GM03348 (cell line): ENCODE measurements around the gene MAST2.
"Not testable (repeated sequence)": the region's sequence is repeated elsewhere in the genome, so short reads cannot be mapped to it uniquely, and the experiment has no call there.

Experiments
- DNase-seq: peaks from one replicate; pipeline ENCODE4 v3.0.0; 2012; ENCODE audit warnings: low spot score

Gene MAST2

GRCh38 chr1:46026531-46026930, 223.1 kb downstream of the MAST2 start:
- DNase-seq: no peak

GRCh38 chr1:46027788-46028573, 224.6 kb downstream of the MAST2 start:
- no peak for DNase-seq

DNA sequence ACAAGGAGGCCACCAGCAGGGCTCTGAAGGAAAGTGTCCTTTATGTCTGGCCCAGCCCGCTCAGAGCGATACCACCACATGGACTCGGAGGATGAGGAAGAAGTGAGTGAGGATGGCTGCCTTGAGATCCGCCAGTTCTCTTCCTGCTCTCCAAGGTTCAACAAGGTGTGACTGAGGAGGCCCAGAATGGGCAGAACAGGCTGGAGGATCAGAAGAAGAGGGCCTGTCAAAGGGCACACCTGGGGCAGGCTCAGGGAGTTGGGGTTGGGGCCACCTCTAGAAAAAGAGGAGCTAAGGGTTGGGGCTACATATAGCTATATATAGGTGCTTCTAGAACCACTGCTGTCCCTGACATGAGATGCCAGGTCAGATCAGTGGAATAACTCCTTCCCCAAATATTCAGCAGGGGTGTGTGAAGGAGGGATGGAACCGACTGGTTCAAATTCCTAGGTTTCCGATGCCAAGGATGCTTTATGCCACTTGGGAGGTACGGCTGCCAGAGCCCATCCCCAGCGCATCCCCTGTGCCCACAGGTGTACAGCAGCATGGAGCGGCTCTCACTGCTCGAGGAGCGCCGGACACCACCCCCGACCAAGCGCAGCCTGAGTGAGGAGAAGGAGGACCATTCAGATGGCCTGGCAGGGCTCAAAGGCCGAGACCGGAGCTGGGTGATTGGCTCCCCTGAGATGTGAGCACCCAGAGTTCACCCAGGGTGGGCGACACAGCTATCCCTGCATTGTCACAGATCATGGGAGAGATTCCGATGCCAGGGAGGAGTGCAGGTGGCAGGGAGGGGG, 226.9 kb downstream of the MAST2 start:
- DNase-seq: no peak

- no peak for DNase-seq
These were observed 227.7 kb downstream of the MAST2 start for GRCh38 chr1:46030876-46031660.

GRCh38 chr1:46034601-46035516, 231.4 kb downstream of the MAST2 start:
- no peak for DNase-seq

- peak; percentile 91 for DNase-seq
These were observed 233.8 kb downstream of the MAST2 start for GRCh38 chr1:46036894-46037839.

DNA sequence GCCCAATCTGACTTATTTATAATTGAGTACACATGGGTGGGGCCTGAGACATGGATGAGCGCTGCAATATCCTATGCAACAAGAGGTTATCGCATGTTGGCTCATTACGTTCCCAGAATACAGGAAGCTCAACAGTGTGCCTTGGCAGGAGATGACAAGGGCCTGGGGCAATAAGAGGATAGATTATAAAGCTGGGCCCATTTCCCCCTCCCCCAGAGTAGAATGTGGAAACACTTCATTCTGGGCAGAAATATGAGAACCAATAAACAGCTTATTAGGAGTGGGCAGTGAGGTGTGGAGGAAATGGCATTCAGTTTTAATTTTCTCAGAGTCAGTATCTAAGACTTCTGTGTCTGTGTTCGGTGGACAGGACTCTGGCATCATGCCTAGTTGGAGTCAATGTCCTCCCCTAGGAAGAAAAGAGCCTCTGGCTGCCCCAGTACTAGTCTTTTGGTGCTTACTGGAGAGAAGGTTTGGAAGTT, 236.2 kb downstream of the MAST2 start:
- peak; percentile 46 for DNase-seq

- DNase-seq: no peak
These were observed 238.1 kb downstream of the MAST2 start for GRCh38 chr1:46041551-46041950.

- peak; percentile 24 for DNase-seq
These were observed 238.6 kb downstream of the MAST2 start for GRCh38 chr1:46041974-46042373.

DNA sequence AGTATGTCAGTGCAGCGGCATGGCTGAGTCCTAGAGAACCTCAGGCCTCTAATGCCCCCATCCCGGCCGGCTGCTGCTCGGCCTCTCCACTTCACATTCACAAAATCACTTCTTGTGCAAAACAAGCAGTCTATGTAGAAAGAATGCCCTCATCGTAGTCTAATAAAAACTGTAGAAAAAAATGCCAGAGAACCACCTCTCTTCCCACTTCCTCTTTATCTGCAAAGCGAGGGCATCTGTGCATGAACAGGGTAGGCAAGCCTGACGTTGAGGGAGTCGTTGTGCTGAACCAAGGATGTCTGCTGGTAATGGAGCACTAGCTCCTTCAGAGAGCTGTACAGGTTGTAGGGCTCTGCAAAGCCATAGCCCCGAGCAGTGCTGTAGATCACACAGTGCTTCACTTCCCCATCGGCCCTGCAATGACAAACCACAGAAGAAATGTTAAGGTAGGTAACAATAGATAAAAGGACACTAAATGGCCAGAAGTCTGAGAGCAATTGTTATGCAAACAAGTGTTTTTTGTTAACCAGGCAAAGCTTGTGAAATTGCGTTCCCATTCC, 240.1 kb downstream of the MAST2 start:
- DNase-seq: no peak

DNA sequence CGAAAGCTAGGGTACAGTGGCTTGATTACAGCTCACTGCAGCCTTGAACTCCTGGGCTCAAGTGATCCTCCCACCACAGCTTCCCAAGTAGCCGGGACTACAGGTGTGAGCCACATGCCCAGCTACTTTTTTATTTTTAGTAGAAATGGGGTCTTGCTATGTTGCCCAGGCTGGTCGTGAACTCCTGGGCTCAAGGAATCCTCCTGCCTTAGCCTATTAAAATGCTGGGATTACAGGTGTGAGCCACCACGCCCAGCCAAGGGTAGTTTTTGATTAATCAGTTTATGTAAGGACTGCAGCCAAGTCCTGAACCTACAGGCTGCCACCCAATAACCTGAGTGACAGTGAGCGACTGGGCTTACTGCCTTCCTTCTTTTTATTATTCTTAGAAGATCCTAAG, 240.7 kb downstream of the MAST2 start:
- no peak for DNase-seq

DNA sequence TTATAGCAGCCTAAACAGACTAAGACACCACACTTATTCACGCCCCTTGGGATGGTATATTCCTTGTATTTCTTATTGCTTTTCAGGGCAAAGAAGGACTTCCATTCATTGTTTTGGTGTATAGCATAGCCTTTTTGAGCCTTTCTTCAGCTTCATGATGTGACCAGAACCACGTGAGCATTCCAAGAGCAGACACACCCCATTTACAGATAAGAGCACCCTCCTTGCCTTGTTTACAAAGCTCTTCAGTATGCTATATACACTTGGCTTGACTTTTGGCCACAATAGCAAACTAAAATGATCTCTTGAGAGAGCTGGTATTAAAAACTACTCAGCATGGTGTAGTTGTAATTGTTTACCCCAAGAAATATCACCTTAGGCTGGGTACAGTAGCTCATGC, 250.3 kb downstream of the MAST2 start:
- no peak for DNase-seq

DNA sequence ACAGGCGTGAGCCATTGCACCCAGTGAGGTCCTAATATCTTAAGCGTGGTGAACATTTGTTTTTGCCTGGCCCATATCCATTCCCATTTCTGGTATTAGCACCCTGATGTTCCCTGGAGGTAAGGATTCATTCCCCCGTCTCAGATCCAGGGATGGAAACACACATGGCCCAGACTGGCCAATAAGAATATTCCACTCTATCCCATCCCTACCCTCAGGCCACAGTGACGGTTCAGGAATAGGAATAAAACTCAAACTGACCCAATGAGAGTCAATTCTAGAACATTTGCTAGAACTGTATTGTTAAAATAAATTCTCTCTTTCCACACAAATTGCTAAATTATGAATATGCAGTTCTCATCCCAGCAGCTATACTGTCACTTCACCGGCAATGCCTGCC, 252.9 kb downstream of the MAST2 start:
- DNase-seq: no peak

DNA sequence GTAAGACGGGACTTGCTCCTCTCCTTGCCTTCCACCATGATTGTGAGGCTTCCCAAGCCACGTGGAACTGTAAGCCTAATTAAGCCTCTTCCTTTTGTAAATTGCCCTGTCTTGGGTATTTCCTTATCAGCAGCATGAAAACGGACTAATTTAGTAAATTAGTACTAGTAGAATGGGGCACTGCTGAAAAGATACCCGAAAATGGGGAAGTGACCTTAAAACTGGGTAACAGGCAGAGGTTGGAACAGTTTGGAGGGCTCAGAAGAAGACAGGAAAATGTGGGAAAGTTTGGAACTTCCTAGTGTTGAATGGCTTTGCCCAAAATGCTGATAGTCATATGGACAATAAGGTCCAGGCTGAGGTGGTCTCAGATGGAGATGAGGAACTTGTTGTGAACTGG, 253.8 kb downstream of the MAST2 start:
- not testable (repeated sequence) for DNase-seq

- no peak for DNase-seq
These were observed 254.4 kb downstream of the MAST2 start for GRCh38 chr1:46057781-46058180.

DNA sequence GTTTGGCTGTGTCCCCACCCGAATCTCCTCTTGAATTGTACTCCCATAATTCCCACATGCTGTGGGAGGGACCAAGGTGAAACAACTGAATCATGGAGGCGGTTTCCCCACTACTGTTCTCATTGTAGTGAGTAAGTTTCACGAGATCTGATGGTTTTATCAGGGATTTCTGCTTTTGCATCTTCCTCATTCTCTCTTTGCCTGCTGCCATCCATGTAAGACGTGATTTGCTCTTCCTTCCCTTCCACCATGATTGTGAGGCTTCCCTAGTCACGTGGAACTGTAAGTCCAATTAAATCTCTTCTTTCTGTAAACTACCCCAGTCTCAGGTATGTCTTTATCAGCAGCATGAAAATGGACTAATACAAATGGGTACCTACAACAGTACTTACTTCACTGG, 255.5 kb downstream of the MAST2 start:
- DNase-seq: no peak

- no peak for DNase-seq
These were observed 257.7 kb downstream of the MAST2 start for GRCh38 chr1:46061146-46061545.

DNA sequence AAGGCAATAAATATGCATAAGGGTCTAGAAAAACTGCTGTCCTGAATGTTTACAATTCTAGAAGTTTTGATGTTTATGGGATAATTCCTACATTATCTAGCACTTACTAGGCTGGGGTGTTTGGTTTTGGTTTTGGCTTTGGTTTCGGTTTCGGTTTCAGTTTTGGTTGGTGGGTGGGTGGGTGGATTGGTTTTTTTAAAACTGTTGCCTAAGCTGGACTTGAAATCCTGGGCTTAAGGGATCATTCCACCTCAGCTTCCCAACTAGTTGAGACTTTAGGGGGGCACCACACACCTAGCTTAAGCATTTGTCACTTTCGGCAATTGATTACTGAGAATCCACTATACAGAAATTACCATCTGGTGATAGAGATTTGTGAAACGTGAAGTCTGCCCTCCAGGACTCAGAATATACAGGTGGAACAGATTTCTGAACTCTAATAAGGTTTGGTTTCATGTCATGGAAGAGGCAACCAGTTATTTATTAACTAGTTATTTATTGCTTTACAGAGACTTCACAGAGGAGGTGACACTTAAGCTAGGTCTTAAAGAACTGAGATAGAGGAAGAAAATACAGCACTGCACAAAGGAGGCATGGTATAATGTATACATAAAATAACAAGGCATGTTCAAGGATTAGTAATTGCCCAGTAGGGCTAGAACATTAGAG, 259.4 kb downstream of the MAST2 start:
- DNase-seq: peak; percentile 29

DNA sequence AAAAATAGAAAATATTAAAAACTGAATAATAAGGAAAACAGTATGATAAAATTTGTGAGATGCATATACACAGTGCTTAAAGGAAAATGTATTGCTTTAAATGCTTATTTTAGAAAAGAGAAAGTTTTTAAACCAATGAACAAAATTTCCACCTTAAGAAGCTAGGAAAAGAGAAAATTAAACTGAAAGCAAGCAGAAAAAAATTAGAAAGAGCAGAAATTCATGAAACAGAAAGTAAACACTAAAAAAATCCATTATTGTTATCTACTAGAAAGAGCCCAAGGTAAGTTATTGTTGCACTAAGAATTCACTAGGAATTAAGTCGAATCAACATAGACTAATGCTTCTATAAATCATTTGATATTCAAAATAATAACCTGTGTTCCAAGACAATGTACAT, 261.3 kb downstream of the MAST2 start:
- no peak for DNase-seq
